ENCODE data around the gene LMX1A.

The LMX1A gene

DNA sequence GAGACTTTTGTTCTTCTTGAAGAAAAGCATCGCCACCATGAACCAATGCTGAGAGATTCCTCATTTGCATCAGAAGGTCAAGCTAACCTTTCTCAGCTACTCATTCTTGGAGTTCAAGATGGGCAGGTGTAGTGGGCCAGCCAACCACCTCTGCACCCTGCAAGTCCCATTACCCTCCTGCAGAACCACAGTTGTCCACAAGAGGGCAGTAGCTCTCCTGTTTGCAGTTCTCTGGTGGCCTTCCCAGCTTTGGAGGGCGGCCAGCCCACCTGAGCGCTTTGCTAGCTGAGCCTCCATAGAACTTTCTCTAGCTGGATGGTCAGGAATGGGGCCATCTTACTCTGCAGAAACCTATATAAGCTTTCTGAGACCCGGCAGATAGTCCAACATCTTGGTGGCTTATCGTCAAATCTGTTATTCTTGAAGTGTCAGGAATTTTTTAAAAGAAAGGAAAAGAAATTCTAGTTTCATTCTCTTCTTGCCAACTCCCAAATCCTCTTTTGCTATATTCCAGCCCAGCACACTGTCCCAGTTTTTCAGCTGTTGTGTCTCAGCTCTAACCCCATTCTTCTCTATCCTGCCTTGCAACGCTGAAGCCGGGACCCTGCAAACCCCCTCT lies 11.0 kb upstream of the LMX1A start:
- DNase-seq (ENCODE audit: low spot score) = peak; percentile 89

- DNase-seq (ENCODE audit: low spot score) = no peak
Measured at GRCh38 chr1:165365341-165365740, 8.8 kb upstream of the LMX1A start.

GRCh38 chr1:165364568-165365133 lies 8.1 kb upstream of the LMX1A start:
- no peak for DNase-seq (ENCODE audit: low spot score)

GRCh38 chr1:165356876-165357275 lies 361 bp upstream of the LMX1A start:
- peak; percentile 70 for DNase-seq (ENCODE audit: low spot score)

DNA sequence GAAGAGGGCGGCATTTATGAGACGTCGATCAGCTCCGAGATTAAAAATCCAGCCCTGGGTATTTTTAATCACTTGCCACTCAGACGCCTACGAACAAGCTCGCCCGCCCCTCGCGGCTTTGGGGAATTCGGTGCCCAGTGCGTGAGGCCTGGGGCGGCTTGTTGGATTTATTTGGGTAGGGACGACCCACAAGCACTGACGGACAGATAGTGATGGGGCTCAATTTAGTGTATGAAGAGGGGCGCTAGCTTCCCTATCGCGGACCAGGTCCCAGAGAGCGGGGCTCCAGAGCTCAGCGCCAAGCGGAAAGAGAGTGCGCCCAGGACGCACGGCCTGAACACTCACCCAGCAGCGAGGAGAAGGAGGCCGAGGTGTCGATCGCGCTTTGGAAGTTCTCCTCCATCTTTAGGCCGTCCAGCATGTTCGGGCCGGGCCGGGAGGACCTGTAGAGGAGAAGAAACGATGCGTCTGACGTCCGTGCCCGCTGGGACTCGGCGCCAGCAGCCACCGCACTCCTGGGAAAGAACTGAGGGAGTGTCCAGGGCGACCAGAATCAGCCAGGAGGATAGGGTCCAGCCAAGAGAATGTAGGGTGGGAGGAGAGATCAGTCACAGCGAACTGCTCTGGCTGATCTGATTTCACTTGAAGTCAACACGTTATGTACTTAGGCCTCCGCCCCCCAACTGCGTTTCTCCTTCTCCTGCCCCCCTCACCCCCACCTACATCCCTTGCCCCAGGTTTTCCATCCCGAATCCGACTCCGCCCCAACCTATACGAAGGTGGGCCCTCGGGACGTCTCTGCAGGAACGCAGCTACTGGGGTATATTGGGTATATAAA lies 1.2 kb downstream of the LMX1A start:
- peak; percentile 61 for DNase-seq (ENCODE audit: low spot score)

GRCh38 chr1:165354739-165355138 lies 1.8 kb downstream of the LMX1A start:
- DNase-seq (ENCODE audit: low spot score) = peak; percentile 60

- no peak for DNase-seq (ENCODE audit: low spot score)
Measured at GRCh38 chr1:165353731-165354671, 2.5 kb downstream of the LMX1A start.

- DNase-seq (ENCODE audit: low spot score) = peak; percentile 71
Measured at GRCh38 chr1:165352442-165353293, 3.8 kb downstream of the LMX1A start.

DNA sequence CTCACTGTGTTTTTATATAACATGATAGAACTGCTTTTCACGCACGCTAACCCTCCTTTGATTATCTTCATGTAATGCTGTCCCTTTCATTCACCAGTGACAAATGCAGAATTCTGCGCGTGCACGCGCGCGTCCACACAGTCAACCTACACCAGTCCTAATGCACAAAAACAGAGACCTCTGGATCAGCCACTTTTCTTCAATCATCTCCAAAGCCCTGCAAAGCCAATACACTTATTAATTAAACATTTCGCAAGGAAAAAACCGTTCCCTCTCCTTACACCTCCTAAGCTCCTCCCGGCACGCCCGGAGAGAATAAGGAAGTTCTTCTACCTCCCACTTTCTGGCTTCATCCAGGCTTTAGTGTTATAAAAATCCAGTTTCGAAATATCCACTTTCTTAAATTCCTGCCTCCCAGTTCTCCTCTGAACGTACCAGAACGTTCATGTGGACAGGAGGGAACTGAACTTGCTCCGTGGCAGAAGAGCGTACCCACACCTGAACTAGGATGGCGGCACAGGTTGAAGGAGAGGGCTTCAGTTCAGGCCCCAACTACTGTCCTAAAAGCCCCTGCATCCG lies 4.6 kb downstream of the LMX1A start:
- DNase-seq (ENCODE audit: low spot score) = no peak

GRCh38 chr1:165350840-165351239 lies 5.7 kb downstream of the LMX1A start:
- DNase-seq (ENCODE audit: low spot score) = peak; percentile 60

DNA sequence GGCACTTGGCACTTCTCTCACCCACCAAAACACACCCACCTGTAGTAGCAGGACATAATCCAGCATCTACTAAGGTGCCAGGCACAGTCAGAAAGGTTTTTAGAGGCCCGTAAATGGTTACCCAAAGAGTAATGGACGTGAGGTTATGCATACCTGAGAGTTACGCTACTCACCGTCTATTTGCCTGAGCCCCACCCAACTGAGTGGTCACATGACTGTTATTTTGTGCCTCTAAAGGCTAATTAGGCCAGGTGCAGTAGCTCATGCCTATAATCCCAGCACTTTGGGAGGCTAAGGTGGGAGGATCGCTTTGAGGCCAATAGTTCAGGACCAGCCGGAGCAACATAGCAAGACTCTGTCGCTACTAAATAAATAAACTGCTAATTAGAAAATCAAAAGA lies 11.0 kb downstream of the LMX1A start:
- no peak for DNase-seq (ENCODE audit: low spot score)

DNA sequence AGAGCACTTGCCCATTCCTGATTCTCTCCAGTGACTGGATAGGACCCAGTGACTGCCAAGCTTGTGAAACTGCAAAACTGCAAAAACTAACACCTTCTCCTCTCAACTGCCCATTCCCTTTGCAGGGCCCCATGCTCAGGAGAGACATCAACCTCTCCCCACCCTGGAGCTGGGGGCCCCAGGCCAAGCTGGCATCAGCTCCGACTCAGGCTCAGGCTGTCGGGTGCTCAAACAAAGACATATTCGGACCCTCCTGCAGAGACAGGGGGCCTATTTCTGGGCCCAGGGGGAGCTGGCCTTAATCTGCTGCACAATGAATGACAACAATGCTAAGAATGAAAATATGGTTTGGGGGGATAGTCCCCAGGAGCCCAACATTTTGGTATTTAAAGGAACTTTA lies 11.8 kb downstream of the LMX1A start:
- peak; percentile 72 for DNase-seq (ENCODE audit: low spot score)

DNA sequence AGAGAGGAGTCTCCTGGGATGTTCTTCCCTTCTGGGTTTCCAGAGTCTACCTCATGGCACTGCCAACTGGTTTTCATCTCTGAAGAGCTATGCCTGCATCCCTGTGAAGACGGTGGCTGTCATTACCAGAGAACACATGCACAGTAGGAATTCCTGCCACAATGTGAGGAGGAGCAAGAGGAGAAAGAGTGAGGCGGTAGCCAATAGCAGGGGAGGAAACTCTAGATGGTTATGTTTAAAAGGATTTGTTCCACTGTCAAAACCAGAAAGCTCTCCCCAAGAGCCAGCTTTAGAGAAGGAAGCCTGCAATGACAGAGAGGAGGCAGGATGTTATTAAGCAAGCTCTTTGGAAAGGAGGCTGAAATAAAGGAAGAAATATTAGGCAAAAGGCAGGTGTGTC lies 12.3 kb downstream of the LMX1A start:
- peak; percentile 59 for DNase-seq (ENCODE audit: low spot score)

DNA sequence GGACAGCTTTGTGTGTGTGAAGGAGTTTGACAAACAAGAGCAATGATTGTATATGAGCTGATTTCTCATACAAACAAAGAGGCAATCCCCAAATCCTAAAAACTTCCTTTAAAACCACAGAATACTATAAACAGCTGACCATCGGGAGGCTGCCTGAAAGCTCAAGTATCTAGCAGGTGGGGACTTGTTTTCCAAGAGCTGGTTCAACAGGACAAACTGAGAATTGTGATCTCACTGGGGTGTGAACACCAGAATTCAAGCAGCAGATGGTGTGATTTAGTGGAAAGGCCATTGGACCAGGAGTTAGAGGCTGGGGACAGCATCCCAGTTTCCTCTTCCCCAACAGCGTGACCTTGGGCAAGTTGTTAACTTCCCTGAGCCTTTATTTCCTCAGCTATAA lies 13.9 kb downstream of the LMX1A start:
- no peak for DNase-seq (ENCODE audit: low spot score)

DNA sequence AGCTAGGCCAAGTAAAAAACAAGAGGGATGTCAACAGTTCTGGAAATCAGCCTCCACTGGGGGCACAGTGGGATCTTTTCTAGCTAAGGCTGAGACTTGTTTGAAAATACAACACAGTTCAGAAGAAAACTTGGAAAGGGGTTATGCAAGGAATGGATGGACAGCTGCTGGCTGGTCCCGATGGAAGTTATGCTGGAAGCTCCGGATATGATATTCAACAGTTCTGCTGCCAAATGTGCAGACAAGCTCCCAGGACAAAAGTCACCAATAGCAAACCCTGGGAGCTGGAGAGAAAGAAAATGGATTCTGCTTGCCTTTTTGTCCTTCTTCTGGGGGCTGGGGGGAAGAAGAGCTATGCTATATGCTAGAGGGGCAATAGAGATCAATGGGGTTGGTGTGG lies 14.3 kb downstream of the LMX1A start:
- DNase-seq (ENCODE audit: low spot score) = no peak

- no peak for DNase-seq (ENCODE audit: low spot score)
Measured at GRCh38 chr1:165339164-165339563, 17.4 kb downstream of the LMX1A start.

- DNase-seq (ENCODE audit: low spot score) = no peak
Measured at GRCh38 chr1:165330483-165330882, 26.0 kb downstream of the LMX1A start.

- DNase-seq (ENCODE audit: low spot score) = no peak
Measured at GRCh38 chr1:165329104-165329503, 27.4 kb downstream of the LMX1A start.

DNA sequence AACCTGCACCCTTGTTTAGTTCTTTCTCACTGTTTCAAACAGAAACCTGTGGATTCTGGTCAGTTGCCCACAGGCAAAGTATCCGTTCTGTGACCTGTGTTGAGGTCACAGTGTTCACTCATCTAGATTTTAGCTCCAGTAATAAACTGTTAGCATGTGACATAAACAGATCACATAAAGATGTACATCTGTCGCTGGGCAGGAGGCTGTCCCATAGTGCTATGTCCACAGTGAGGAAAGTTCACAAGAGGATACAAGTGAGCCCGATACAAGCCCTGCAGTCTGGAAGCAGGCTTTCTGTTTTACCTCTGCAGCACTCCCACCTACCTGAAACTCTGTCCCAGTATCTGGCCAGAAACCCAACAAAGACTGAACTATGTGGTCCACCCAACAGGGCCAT lies 28.4 kb downstream of the LMX1A start:
- no peak for DNase-seq (ENCODE audit: low spot score)

DNA sequence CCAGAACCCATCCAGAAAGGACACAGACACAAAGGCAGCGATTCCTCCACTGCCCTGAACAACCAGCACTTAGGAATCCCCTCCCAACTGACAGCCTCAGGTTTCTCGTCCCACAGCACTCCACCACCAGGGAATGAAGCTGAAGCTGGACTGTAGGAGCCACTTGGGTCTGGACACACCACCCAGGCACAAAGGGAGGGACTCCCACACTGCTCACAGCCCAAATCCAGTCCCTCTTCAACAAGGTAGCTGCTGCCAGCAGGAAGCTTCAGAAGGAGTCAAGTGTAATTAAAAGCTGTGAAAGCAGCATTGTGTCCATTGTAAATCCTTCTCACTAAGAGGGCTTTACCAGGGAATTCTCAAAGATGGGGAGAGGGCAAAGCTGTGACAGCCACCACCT lies 29.0 kb downstream of the LMX1A start:
- DNase-seq (ENCODE audit: low spot score) = no peak
